ENCODE measurements around the gene MINDY3. TPM values are rescaled to one million over a fixed set of nuclear protein-coding genes. Genes with fewer than 3 reads are reported as not detected.
"Not testable (repeated sequence)": the region's sequence is repeated elsewhere in the genome, so short reads cannot be mapped to it uniquely, and the experiment has no call there.

The MINDY3 gene
- total RNA-seq, 2 donors from 2014 or later: 29.6 to 32.2 TPM

DNA sequence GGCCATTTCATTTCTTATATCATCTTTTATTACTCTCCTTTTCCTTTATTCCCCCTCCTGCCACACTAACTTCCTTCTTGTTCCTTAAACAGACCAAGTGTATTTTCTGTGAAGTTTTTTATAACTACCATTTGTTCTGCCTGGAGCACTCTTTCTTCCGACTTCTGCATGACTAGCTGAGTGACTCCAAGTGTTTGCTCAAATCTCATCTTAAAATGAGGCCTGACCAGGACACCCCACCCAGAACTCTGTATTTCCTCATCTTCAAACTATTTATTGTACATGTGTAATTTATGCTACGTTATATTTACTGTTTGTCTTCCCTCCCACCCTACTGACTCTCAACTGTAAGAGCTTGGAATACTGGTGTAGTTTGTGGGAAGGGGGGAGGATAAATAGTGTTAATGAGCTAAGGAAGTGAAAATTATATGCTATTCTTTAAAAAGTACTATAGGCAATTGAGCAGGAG, 3.2 kb downstream of the MINDY3 start:
- ATAC-seq (ENCODE audit: insufficient number of reproducible peaks, low FRiP score, low read depth): no peak
- peaks cover 26 to 36% of the 10 kb centered on the region in 2 donors for H3K4me1 ChIP-seq (ENCODE audit: control insufficient read depth in 1 of 2, low read depth in 2 of 2)
- no peak overlapping the region for H3K27ac ChIP-seq
- no peak overlapping the region for H3K4me3 ChIP-seq
- TF ChIP-seq, protein P1, sequence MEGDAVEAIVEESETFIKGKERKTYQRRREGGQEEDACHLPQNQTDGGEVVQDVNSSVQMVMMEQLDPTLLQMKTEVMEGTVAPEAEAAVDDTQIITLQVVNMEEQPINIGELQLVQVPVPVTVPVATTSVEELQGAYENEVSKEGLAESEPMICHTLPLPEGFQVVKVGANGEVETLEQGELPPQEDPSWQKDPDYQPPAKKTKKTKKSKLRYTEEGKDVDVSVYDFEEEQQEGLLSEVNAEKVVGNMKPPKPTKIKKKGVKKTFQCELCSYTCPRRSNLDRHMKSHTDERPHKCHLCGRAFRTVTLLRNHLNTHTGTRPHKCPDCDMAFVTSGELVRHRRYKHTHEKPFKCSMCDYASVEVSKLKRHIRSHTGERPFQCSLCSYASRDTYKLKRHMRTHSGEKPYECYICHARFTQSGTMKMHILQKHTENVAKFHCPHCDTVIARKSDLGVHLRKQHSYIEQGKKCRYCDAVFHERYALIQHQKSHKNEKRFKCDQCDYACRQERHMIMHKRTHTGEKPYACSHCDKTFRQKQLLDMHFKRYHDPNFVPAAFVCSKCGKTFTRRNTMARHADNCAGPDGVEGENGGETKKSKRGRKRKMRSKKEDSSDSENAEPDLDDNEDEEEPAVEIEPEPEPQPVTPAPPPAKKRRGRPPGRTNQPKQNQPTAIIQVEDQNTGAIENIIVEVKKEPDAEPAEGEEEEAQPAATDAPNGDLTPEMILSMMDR (IDR thresholded peaks at IDR 0.05): no peak
- H3K9me3 ChIP-seq: no peaks in the 10 kb centered on the region
- H3K27me3 ChIP-seq (replicated peaks; ENCODE audit: insufficient read depth): no peaks in the 10 kb centered on the region
- no peak for DNase-seq (ENCODE audit: low spot score)
- no peaks in the 10 kb centered on the region for H3K36me3 ChIP-seq

DNA sequence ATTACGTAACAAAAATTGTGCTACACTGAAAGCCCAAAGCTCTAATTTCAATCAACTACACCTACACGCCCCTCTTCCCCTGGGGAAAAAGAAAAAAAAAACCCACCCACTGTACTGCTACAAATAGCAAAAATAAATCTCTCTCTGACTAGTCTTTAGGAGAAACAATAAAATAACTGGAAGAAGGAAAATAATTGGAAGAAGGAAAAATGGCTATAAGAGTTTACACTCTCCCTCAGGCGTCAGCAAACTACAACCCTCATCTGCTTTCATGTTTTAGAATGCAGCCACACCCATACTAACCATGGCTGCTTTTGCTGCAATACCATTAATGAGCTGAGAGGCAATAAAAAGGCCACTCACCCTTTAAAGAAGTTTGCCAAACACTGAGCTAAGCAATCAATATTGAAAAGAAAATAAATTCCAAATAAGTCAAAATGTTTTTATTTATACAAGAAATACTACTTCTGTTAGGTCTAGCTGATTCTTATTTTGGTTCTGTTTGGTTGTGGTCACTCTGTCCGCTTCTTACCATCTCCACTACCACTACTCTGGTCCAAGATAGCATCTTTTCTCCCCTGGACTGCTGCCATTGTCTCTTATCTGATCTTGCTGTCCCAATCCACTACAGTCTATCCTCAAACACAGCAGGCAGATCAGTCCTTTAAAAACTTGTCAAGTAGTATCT, 3.8 kb downstream of the MINDY3 start:
- peaks cover 26 to 36% of the 10 kb centered on the region in 2 donors for H3K4me1 ChIP-seq (ENCODE audit: control insufficient read depth in 1 of 2, low read depth in 2 of 2)
- H3K36me3 ChIP-seq: no peaks in the 10 kb centered on the region
- H3K27ac ChIP-seq: no peak overlapping the region
- no peak overlapping the region for H3K4me3 ChIP-seq
- no peaks in the 10 kb centered on the region for H3K27me3 ChIP-seq (replicated peaks; ENCODE audit: insufficient read depth)
- TF ChIP-seq, protein P1 (IDR thresholded peaks at IDR 0.05): no peak
- ATAC-seq (ENCODE audit: insufficient number of reproducible peaks, low FRiP score, low read depth) (no peak), DNase-seq (ENCODE audit: low spot score) (no peak)
- H3K9me3 ChIP-seq: no peaks in the 10 kb centered on the region

DNA sequence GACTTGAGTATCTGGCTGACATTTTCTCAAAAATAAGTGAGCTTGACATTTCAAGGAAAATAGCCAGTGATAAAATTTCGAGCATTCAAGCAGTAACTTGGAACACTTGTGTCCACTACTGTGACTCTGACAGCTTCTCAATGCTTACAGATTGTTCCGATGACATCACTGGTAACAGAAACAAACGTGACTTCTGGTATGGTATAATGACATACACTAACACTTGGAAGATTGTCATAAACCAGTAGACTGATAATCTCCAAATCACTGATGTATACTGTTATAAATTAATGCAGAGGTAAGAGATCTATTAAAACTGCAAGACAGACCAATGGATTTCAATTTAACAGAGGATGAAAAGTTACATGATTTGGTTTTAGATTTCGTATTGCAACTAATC, 6.5 kb downstream of the MINDY3 start:
- H3K4me1 ChIP-seq (ENCODE audit: control insufficient read depth in 1 of 2, low read depth in 2 of 2): peaks cover 16 to 26% of the 10 kb centered on the region in 2 donors
- no peaks in the 10 kb centered on the region for H3K9me3 ChIP-seq
- TF ChIP-seq, protein P1 (IDR thresholded peaks at IDR 0.05): no peak
- ATAC-seq (ENCODE audit: insufficient number of reproducible peaks, low FRiP score, low read depth) (no peak), DNase-seq (ENCODE audit: low spot score) (no peak)
- H3K36me3 ChIP-seq: no peaks in the 10 kb centered on the region
- no peak overlapping the region for H3K27ac ChIP-seq
- H3K4me3 ChIP-seq: no peak overlapping the region
- H3K27me3 ChIP-seq (replicated peaks; ENCODE audit: insufficient read depth): no peaks in the 10 kb centered on the region

DNA sequence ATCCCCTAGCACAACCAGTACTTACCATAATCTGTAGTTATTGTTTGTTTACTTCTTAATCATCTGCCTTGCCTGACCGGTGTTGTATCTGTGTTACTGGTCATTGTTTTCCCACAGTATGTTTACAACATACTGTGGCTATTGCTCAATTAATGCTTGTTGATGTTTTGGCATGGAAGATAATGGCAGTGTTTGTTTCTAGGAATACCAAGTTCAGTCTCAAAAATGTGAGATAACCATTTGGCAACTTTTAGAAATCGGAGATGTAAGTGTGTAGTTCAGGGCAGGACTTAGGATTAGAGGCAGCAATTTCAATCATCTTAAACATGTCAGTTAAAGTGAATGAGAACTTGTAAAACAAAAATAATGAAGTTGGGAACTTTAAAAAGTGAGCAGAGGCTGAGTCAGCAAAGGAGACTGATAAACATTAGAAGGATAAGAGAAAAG, 8.2 kb downstream of the MINDY3 start:
- Histone ChIP-seq H3K9me3 (no peaks in the 10 kb centered on the region), H3K4me1 (ENCODE audit: control insufficient read depth in 1 of 2, low read depth in 2 of 2) (peaks cover 7 to 10% of the 10 kb centered on the region in 2 donors), H3K4me3 (no peak overlapping the region), H3K36me3 (no peaks in the 10 kb centered on the region), H3K27me3 (replicated peaks; ENCODE audit: insufficient read depth) (no peaks in the 10 kb centered on the region), H3K27ac (no peak overlapping the region)
- DNase-seq (ENCODE audit: low spot score): no peak
- TF ChIP-seq, protein P1 (IDR thresholded peaks at IDR 0.05): no peak
- ATAC-seq (ENCODE audit: insufficient number of reproducible peaks, low FRiP score, low read depth): no peak

DNA sequence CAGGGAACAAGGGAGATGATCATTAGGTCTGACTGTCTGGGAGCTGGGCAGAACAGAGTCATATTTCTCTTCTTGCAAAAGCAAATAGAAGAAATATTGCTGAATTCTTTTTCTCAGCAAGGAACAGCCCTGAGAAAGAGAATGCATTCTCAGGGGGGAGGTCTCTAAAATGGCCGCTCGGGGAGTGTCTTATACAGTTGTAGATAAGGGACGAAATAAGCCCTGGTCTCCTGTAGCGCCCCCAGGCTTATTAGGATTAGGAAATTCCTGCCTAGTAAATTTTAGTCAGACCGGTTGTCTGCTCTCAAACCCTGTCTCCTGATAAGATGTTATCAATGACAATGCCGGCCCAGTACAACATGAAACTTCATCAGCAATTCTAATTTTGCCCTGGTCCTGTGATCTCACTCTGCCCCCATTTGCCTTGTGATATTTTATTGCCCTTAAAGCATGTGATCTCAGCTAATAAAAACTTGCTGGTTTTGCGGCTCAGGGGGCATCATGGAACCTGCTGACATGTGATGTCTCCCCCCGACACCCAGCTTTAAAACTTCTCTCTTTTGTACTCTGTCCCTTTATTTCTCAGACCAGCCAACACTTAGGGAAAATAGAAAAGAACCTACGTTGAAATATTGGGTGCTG, 9.8 kb downstream of the MINDY3 start:
- H3K4me3 ChIP-seq; H3K27ac ChIP-seq; H3K27me3 ChIP-seq (replicated peaks; ENCODE audit: insufficient read depth); ATAC-seq (ENCODE audit: insufficient number of reproducible peaks, low FRiP score, low read depth); H3K36me3 ChIP-seq; DNase-seq (ENCODE audit: low spot score); H3K9me3 ChIP-seq; H3K4me1 ChIP-seq (ENCODE audit: control insufficient read depth in 1 of 2, low read depth in 2 of 2): not testable (repeated sequence)

Measured in thoracic aorta (tissue), 2 donors.